PC-9 (cell line): ENCODE data around the gene SKI.

Experiments used
- CTCF ChIP-seq: fragments of 200-600 bp; sonication (generic); conservative IDR thresholded peaks from 2 replicates; pipeline ENCODE4 v1.6.1; 2017; ENCODE audit warnings: mixed run types, antibody characterized with exemption, mild to moderate bottlenecking, moderate library complexity
- EZH2 ChIP-seq: fragments of 200-600 bp; sonication (generic); IDR thresholded peaks from 2 replicates; pipeline ENCODE4 v1.8.0; 2017; ENCODE audit warnings: antibody characterized with exemption, low read depth

- TF ChIP-seq CTCF: no peak
- TF ChIP-seq EZH2: no peak
Observed at GRCh38 chr1:2296614-2297013, 68.5 kb downstream of the SKI start.
